ENCODE data around the gene NCOA3.

NCOA3 gene

GRCh38 chr20:47515843-47516242, 14.2 kb downstream of the NCOA3 start:
- DNase-seq (ENCODE audit: low read depth), result no peak
- no peak overlapping the region for H3K4me3 ChIP-seq (ENCODE audit: low read length)
- TF ChIP-seq CTCF (IDR thresholded peaks at IDR 0.05; ENCODE audit: insufficient read depth, low read depth, low read length, missing control alignments), result no peak

GRCh38 chr20:47521059-47521808, 19.5 kb downstream of the NCOA3 start:
- peak; percentile 5 for TF ChIP-seq CTCF (IDR thresholded peaks at IDR 0.05; ENCODE audit: insufficient read depth, low read depth, low read length, missing control alignments)
- peak; percentile 75 for DNase-seq (ENCODE audit: low read depth)
- H3K4me3 ChIP-seq (ENCODE audit: low read length), result no peak overlapping the region

GRCh38 chr20:47524015-47524784, 22.5 kb downstream of the NCOA3 start:
- no peak overlapping the region for H3K4me3 ChIP-seq (ENCODE audit: low read length)
- DNase-seq (ENCODE audit: low read depth), result no peak
- TF ChIP-seq CTCF (IDR thresholded peaks at IDR 0.05; ENCODE audit: insufficient read depth, low read depth, low read length, missing control alignments), result no peak

- TF ChIP-seq CTCF (IDR thresholded peaks at IDR 0.05; ENCODE audit: insufficient read depth, low read depth, low read length, missing control alignments), result no peak
- no peak overlapping the region for H3K4me3 ChIP-seq (ENCODE audit: low read length)
Observed at GRCh38 chr20:47527004-47527800, 25.5 kb downstream of the NCOA3 start.

GRCh38 chr20:47529840-47530239, 28.2 kb downstream of the NCOA3 start:
- DNase-seq (ENCODE audit: low read depth), result no peak
- H3K4me3 ChIP-seq (ENCODE audit: low read length), result no peak overlapping the region
- no peak for TF ChIP-seq CTCF (IDR thresholded peaks at IDR 0.05; ENCODE audit: insufficient read depth, low read depth, low read length, missing control alignments)

More at GRCh38 chr20:47527004-47527800, 25.5 kb downstream of the NCOA3 start:
- DNase-seq (ENCODE audit: low read depth), result no peak

- no peak for DNase-seq (ENCODE audit: low read depth)
- no peak overlapping the region for H3K4me3 ChIP-seq (ENCODE audit: low read length)
- TF ChIP-seq CTCF (IDR thresholded peaks at IDR 0.05; ENCODE audit: insufficient read depth, low read depth, low read length, missing control alignments), result no peak
Observed at GRCh38 chr20:47531458-47531857, 29.8 kb downstream of the NCOA3 start.
